ENCODE measurements around the gene PLEKHM1.
"Not testable (repeated sequence)": the region's sequence is repeated elsewhere in the genome, so short reads cannot be mapped to it uniquely, and the experiment has no call there.

Gene PLEKHM1

GRCh38 chr17:45497449-45497848 lies 6.9 kb upstream of the PLEKHM1 start:
- H4K20me1 ChIP-seq (ENCODE audit: control insufficient read depth, insufficient read depth, low read depth, low read length); H3K4me1 ChIP-seq (ENCODE audit: control insufficient read depth, low read length); H3K4me2 ChIP-seq (ENCODE audit: low read length); H3K36me3 ChIP-seq (ENCODE audit: control insufficient read depth, low read length); H3K79me2 ChIP-seq (ENCODE audit: control insufficient read depth, low read length); H3K4me3 ChIP-seq (ENCODE audit: low read length); H3K9me3 ChIP-seq (ENCODE audit: control insufficient read depth, insufficient read depth, low read length); H3K9me2 ChIP-seq (replicated peaks; ENCODE audit: control insufficient read depth, low read length); H3F3A ChIP-seq (ENCODE audit: control insufficient read depth, insufficient read depth); H3K27ac ChIP-seq (ENCODE audit: low read depth, low read length); H3K27me3 ChIP-seq (ENCODE audit: control insufficient read depth, low read length): not testable (repeated sequence)

- H3K27me3 ChIP-seq (ENCODE audit: control insufficient read depth, low read length); H3K36me3 ChIP-seq (ENCODE audit: control insufficient read depth, low read length); H3K9me2 ChIP-seq (replicated peaks; ENCODE audit: control insufficient read depth, low read length); H3K27ac ChIP-seq (ENCODE audit: low read depth, low read length); H3K4me3 ChIP-seq (ENCODE audit: low read length); H3K4me2 ChIP-seq (ENCODE audit: low read length); H4K20me1 ChIP-seq (ENCODE audit: control insufficient read depth, insufficient read depth, low read depth, low read length); H3K4me1 ChIP-seq (ENCODE audit: control insufficient read depth, low read length); H3K9me3 ChIP-seq (ENCODE audit: control insufficient read depth, insufficient read depth, low read length); H3K79me2 ChIP-seq (ENCODE audit: control insufficient read depth, low read length); H3F3A ChIP-seq (ENCODE audit: control insufficient read depth, insufficient read depth): not testable (repeated sequence)
These were observed 6.0 kb upstream of the PLEKHM1 start for GRCh38 chr17:45496507-45496906.

DNA sequence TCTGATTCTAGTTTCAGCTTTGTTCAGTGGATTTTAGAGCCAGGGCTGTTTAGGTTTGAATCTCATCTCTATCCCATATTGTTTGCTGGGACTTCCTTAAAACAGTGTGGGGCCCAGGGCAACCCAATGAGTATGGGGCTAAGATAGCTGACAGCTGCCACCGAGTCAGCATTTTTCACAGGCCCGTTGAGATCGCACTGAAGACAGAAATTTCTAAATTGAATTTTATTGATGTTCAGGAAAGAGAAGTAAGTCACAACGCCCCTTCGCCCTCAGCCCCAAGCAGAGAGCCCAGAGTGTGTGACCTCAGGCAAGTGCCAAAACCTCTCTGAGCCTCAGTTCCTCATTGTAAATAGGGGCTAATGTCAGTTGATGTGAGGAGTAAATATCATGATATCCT lies 4.0 kb upstream of the PLEKHM1 start:
- H3K36me3 ChIP-seq (ENCODE audit: control insufficient read depth, low read length); H3K9me3 ChIP-seq (ENCODE audit: control insufficient read depth, insufficient read depth, low read length); H3K27ac ChIP-seq (ENCODE audit: low read depth, low read length); H4K20me1 ChIP-seq (ENCODE audit: control insufficient read depth, insufficient read depth, low read depth, low read length); H3K4me3 ChIP-seq (ENCODE audit: low read length); H3K4me2 ChIP-seq (ENCODE audit: low read length); H3K4me1 ChIP-seq (ENCODE audit: control insufficient read depth, low read length); H3K9me2 ChIP-seq (replicated peaks; ENCODE audit: control insufficient read depth, low read length); H3K79me2 ChIP-seq (ENCODE audit: control insufficient read depth, low read length); H3F3A ChIP-seq (ENCODE audit: control insufficient read depth, insufficient read depth); H3K27me3 ChIP-seq (ENCODE audit: control insufficient read depth, low read length): not testable (repeated sequence)

DNA sequence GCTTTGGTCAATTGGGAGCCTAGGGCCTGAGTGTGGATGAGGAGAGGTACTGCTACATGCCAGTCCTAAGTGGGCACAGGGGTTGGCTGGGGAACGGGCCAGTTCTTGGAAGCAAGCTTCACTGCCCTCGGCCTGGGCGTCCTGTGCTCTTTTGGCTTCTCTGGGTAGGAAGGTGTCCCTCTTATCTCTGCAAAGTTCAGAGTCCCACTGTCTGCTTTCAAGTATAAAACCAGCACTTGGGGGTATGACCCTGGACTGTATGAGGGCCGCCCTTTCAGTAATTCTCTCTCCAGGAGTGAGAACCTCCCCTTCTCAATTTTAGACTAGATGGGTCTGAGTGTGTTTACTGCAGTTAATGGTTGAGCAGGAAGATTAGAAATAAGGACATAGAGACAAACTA lies 1.6 kb upstream of the PLEKHM1 start:
- not testable (repeated sequence) for H3K4me3 ChIP-seq (ENCODE audit: low read length); H3F3A ChIP-seq (ENCODE audit: control insufficient read depth, insufficient read depth); H3K9me2 ChIP-seq (replicated peaks; ENCODE audit: control insufficient read depth, low read length); H3K27ac ChIP-seq (ENCODE audit: low read depth, low read length); H3K27me3 ChIP-seq (ENCODE audit: control insufficient read depth, low read length); H3K36me3 ChIP-seq (ENCODE audit: control insufficient read depth, low read length); H3K4me2 ChIP-seq (ENCODE audit: low read length); H3K9me3 ChIP-seq (ENCODE audit: control insufficient read depth, insufficient read depth, low read length); H3K79me2 ChIP-seq (ENCODE audit: control insufficient read depth, low read length); H4K20me1 ChIP-seq (ENCODE audit: control insufficient read depth, insufficient read depth, low read depth, low read length)
- H3K4me1 ChIP-seq (ENCODE audit: control insufficient read depth, low read length): peaks cover 13% of the 10 kb centered on the region

GRCh38 chr17:45490198-45490597 lies 323 bp downstream of the PLEKHM1 start:
- H3K9me2 ChIP-seq (replicated peaks; ENCODE audit: control insufficient read depth, low read length); H3K9me3 ChIP-seq (ENCODE audit: control insufficient read depth, insufficient read depth, low read length); H3K27ac ChIP-seq (ENCODE audit: low read depth, low read length); H3K27me3 ChIP-seq (ENCODE audit: control insufficient read depth, low read length); H4K20me1 ChIP-seq (ENCODE audit: control insufficient read depth, insufficient read depth, low read depth, low read length); H3F3A ChIP-seq (ENCODE audit: control insufficient read depth, insufficient read depth); H3K36me3 ChIP-seq (ENCODE audit: control insufficient read depth, low read length); H3K79me2 ChIP-seq (ENCODE audit: control insufficient read depth, low read length): not testable (repeated sequence)
- Histone ChIP-seq H3K4me1 (ENCODE audit: control insufficient read depth, low read length) (peaks cover 13% of the 10 kb centered on the region), H3K4me2 (ENCODE audit: low read length) (peak overlapping the region; percentile 75), H3K4me3 (ENCODE audit: low read length) (peak overlapping the region; percentile 82)

DNA sequence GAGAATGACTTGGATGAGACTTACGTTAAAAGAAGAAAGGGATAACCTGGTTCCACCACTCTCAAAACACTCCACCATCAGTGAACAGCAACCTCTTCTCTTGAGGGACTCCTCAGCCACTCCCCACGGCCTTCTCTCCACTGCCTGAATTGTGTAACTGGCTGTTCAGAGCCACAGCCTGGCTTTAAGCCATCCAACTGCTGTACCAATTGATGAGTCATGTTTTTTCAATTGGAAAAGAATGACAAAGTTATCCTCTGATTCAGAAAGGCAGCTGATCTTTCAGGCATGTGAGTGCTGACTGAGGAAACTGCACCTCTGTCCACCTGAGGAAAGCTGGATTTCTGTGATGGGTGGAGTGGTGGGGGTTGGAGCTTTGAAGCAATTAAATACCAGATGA lies 2.8 kb downstream of the PLEKHM1 start:
- not testable (repeated sequence) for H4K20me1 ChIP-seq (ENCODE audit: control insufficient read depth, insufficient read depth, low read depth, low read length); H3F3A ChIP-seq (ENCODE audit: control insufficient read depth, insufficient read depth); H3K9me2 ChIP-seq (replicated peaks; ENCODE audit: control insufficient read depth, low read length); H3K36me3 ChIP-seq (ENCODE audit: control insufficient read depth, low read length); H3K9me3 ChIP-seq (ENCODE audit: control insufficient read depth, insufficient read depth, low read length); H3K27me3 ChIP-seq (ENCODE audit: control insufficient read depth, low read length); H3K27ac ChIP-seq (ENCODE audit: low read depth, low read length); H3K79me2 ChIP-seq (ENCODE audit: control insufficient read depth, low read length); H3K4me3 ChIP-seq (ENCODE audit: low read length)
- Histone ChIP-seq H3K4me1 (ENCODE audit: control insufficient read depth, low read length) (peaks cover 13% of the 10 kb centered on the region), H3K4me2 (ENCODE audit: low read length) (peak overlapping the region; percentile 20; the same call in 1 of the 2 replicates)

- not testable (repeated sequence) for H3K27ac ChIP-seq (ENCODE audit: low read depth, low read length); H3K9me2 ChIP-seq (replicated peaks; ENCODE audit: control insufficient read depth, low read length)
These were observed 6.8 kb downstream of the PLEKHM1 start for GRCh38 chr17:45483591-45484216.

GRCh38 chr17:45483177-45483576 lies 7.3 kb downstream of the PLEKHM1 start:
- H4K20me1 ChIP-seq (ENCODE audit: control insufficient read depth, insufficient read depth, low read depth, low read length); H3K27me3 ChIP-seq (ENCODE audit: control insufficient read depth, low read length); H3K36me3 ChIP-seq (ENCODE audit: control insufficient read depth, low read length); H3K9me3 ChIP-seq (ENCODE audit: control insufficient read depth, insufficient read depth, low read length); H3K4me1 ChIP-seq (ENCODE audit: control insufficient read depth, low read length); H3K27ac ChIP-seq (ENCODE audit: low read depth, low read length); H3K79me2 ChIP-seq (ENCODE audit: control insufficient read depth, low read length); H3K4me3 ChIP-seq (ENCODE audit: low read length); H3K4me2 ChIP-seq (ENCODE audit: low read length); H3K9me2 ChIP-seq (replicated peaks; ENCODE audit: control insufficient read depth, low read length); H3F3A ChIP-seq (ENCODE audit: control insufficient read depth, insufficient read depth): not testable (repeated sequence)

More at GRCh38 chr17:45483591-45484216, 6.8 kb downstream of the PLEKHM1 start:
- not testable (repeated sequence) for H3K4me3 ChIP-seq (ENCODE audit: low read length); H3K36me3 ChIP-seq (ENCODE audit: control insufficient read depth, low read length); H4K20me1 ChIP-seq (ENCODE audit: control insufficient read depth, insufficient read depth, low read depth, low read length); H3K79me2 ChIP-seq (ENCODE audit: control insufficient read depth, low read length); H3K9me3 ChIP-seq (ENCODE audit: control insufficient read depth, insufficient read depth, low read length); H3K4me1 ChIP-seq (ENCODE audit: control insufficient read depth, low read length); H3F3A ChIP-seq (ENCODE audit: control insufficient read depth, insufficient read depth); H3K27me3 ChIP-seq (ENCODE audit: control insufficient read depth, low read length); H3K4me2 ChIP-seq (ENCODE audit: low read length)

All from DOHH2 (cell line).